T-helper 17 cell (primary cell): ENCODE data around the gene GCC1. TPM values are rescaled to one million over a fixed set of nuclear protein-coding genes. Genes with fewer than 3 reads are reported as not detected.
"Not testable (repeated sequence)": the region's sequence is repeated elsewhere in the genome, so short reads cannot be mapped to it uniquely, and the experiment has no call there.

Experiments
- ATAC-seq: fragments of 150-1000 bp; cut with Tn5 transposase; 2 replicates; pipeline ENCODE4 v1.10.0; 2021; ENCODE audit warnings: mild to moderate bottlenecking, moderate library complexity
- DNase-seq, 3 donors: peaks; one replicate each; pipeline versions ENCODE4 v3.0.0 to v3.0.0-alpha.2; 2020 to 2021
- H3K9me3 ChIP-seq: one replicate; pipeline ENCODE4 v1.7.0; 2013; ENCODE audit warnings: low read length, mild to moderate bottlenecking; ENCODE audit not compliant: control insufficient read depth, poor library complexity, severe bottlenecking
- H3K27ac Mint-ChIP-seq: one replicate; pipeline ENCODE4 v1.8.0; 2022; ENCODE audit warnings: mild to moderate bottlenecking, moderate library complexity, mixed read lengths
- H3K27me3 Mint-ChIP-seq: one replicate; pipeline ENCODE4 v1.8.0; 2022; ENCODE audit warnings: mixed read lengths
- H3K36me3 Mint-ChIP-seq: one replicate; pipeline ENCODE4 v1.8.0; 2022; ENCODE audit warnings: low read depth, mixed read lengths
- H3K4me1 Mint-ChIP-seq: one replicate; pipeline ENCODE4 v1.8.0; 2022; ENCODE audit warnings: mild to moderate bottlenecking, mixed read lengths
- H3K4me3 Mint-ChIP-seq: one replicate; pipeline ENCODE4 v1.8.0; 2022; ENCODE audit warnings: mild to moderate bottlenecking, moderate library complexity, mixed read lengths
- total RNA-seq, 4 donors: library from RNA in 2 of 4; stranded (reverse) in 2 of 4; gene quantifications; one replicate each; pipeline ENCODE4 v1.2.3 and lab custom pipeline; 2022 to 2026

The GCC1 gene
- total RNA-seq, 2 donors from 2014 or later, result 27.4 to 33.6 TPM

DNA sequence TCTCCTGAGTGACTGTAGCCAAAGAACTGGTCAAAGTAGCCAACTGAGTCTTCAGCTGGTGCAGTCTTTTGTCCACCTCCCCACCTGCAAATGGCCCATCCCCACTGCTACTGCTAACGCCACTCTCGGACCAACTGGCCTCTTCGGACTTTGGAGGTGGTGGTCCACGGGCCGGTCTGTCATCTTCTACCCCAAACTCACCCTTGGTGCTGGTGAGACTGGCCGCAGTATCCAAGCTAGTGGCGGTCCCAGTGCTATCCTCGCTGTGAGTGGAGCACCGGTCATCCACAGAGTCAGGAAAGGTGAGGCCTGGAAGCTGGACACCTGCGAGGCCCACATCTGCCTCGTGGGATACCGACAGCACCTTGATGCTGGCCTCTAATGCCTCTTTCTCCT is 750 bp downstream of the GCC1 start:
- Mint-ChIP-seq H3K36me3 (peaks cover 7% of the 10 kb centered on the region), H3K27ac (peak overlapping the region; percentile 94), H3K27me3 (no peaks in the 10 kb centered on the region), H3K4me1 (peaks cover 49% of the 10 kb centered on the region), H3K4me3 (peak overlapping the region; percentile 91)
- DNase-seq (no peak), ATAC-seq (no peak)
- H3K9me3 ChIP-seq, result no peaks in the 10 kb centered on the region

DNA sequence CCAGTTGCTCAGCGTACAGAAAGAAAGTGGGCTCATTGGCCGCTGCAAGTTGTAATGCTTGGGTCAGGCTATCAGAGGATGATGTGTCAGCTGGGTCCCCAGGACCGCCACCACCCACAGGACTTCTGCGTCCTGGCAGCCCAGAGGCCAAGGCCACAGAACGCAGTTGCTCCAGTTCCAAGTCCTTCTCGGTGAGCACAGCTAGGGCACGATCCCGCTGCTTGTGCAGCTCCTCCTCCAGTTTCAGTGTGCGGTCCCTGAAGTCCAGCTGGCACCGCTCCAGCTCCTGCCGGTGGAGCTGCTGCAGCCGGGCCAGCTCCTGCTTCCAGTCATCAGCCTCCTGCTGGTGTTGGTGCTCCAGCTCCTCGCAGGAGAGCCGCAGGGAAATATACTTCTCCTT is 3.0 kb downstream of the GCC1 start:
- Mint-ChIP-seq H3K27me3 (no peaks in the 10 kb centered on the region), H3K36me3 (peaks cover 5% of the 10 kb centered on the region), H3K27ac (peak overlapping the region; percentile 60), H3K4me3 (no peak overlapping the region), H3K4me1 (peaks cover 46% of the 10 kb centered on the region)
- H3K9me3 ChIP-seq, result no peaks in the 10 kb centered on the region
- ATAC-seq, result no peak
- DNase-seq, result no peak

DNA sequence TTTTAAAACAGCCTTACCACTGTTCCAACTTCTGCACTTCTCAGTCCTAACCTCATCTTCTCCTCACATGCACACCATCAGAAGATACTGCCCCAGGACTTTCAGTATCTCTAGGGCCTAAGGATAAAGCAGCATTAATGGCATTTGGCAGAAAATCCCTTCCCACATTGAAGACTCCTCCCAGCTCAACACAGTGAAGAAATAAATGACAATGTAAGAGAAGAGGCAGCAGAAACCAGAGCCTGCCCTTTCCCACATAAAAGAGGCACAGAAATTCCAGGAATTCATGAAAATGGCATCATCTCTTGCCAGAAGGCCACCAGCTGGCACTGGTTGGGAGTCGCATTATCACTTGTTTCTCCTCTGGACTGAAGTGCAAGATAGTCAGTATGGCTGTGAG is 3.7 kb downstream of the GCC1 start:
- DNase-seq, result no peak
- peaks cover 46% of the 10 kb centered on the region for H3K4me1 Mint-ChIP-seq
- no peak overlapping the region for H3K27ac Mint-ChIP-seq
- no peak overlapping the region for H3K4me3 Mint-ChIP-seq
- peaks cover 5% of the 10 kb centered on the region for H3K36me3 Mint-ChIP-seq
- no peaks in the 10 kb centered on the region for H3K9me3 ChIP-seq
- ATAC-seq, result no peak
- H3K27me3 Mint-ChIP-seq, result no peaks in the 10 kb centered on the region

DNA sequence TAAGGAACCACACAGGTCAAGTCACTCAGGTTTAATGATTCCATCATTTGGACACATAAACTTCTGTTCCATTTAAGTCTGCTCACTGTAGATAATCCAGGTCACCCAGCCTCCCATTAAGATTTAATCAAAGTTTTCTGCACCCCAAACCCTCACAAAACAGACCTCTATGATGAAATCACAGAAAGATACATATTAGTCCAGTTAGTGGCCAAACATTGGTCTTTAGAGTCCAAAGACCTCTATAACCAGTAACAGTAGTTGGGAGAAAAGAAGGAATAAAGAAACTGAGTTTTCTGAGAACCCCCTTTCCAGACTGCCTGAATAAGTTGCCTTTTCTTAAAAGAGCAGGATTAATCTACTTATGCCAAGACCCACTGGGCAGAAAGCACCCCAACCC is 4.8 kb downstream of the GCC1 start:
- H3K9me3 ChIP-seq, result no peaks in the 10 kb centered on the region
- H3K36me3 Mint-ChIP-seq, result peaks cover 5% of the 10 kb centered on the region
- no peak overlapping the region for H3K27ac Mint-ChIP-seq
- no peaks in the 10 kb centered on the region for H3K27me3 Mint-ChIP-seq
- no peak for ATAC-seq
- H3K4me3 Mint-ChIP-seq, result no peak overlapping the region
- peaks cover 44% of the 10 kb centered on the region for H3K4me1 Mint-ChIP-seq
- no peak for DNase-seq

DNA sequence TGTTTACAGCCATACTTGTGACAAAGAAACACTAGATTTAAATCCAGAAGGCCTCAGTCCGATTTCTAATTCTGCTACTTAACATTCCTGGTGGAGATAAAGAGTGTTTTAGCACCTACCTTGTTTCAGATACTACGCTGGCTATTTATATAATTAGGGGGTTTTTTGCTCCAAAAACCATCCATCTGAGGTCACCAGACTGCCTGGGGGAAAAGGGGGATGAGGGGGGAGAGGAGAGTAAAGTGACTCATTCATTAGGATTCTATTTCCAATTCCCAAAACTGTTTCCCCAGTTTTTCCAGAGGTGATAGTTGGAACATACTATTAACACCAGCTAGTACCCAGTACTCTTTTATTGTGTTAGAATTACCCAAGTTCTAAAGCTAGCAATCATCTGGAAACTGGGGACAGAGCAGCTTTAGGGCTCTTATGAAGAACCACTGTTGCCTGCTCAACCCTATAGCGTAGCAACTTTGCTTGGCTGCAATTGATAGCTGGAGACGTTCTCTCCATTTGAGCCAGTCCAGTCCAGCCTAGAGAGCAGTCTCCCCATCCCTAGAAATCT is 6.6 kb downstream of the GCC1 start:
- H3K27ac Mint-ChIP-seq, result no peak overlapping the region
- no peak for DNase-seq
- no peaks in the 10 kb centered on the region for H3K27me3 Mint-ChIP-seq
- H3K9me3 ChIP-seq, result no peaks in the 10 kb centered on the region
- no peak for ATAC-seq
- H3K4me3 Mint-ChIP-seq, result no peak overlapping the region
- peaks cover 39% of the 10 kb centered on the region for H3K4me1 Mint-ChIP-seq
- H3K36me3 Mint-ChIP-seq, result peaks cover 8% of the 10 kb centered on the region

DNA sequence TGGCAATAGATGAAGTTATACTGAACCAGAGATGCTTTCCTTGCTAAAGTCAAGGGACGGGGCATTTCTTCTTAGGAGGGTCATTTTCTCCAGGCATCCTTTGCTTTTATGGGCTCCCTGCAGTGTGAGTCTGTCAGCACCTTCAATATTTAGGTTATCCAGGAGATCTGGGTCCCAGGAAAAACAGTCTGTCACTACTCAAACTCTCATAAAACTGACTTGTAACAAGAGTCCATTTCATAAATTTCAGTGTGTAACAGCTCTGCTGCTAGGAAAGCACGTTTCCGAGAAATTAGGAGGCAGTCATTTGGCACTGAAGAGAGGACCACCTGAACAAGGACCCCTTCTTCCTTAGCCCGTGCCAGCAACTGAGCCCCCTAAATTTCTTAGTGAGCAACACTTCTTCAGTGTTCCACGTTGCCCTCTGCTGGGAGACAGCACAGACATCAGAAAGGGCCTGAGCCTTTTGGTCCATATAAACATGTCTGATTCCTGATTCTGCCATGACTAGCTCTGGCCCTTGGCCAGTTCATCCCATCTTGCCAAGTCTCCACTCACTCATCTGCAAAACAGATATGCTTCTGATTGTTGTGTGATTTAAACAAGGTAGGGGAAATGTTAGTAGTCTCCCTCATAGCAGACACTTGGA is 7.2 kb downstream of the GCC1 start:
- H3K27ac Mint-ChIP-seq, result no peak overlapping the region
- DNase-seq (no peak), ATAC-seq (no peak)
- peaks cover 8% of the 10 kb centered on the region for H3K36me3 Mint-ChIP-seq
- H3K4me1 Mint-ChIP-seq, result peaks cover 34% of the 10 kb centered on the region
- no peaks in the 10 kb centered on the region for H3K27me3 Mint-ChIP-seq
- H3K4me3 Mint-ChIP-seq, result no peak overlapping the region
- H3K9me3 ChIP-seq, result no peaks in the 10 kb centered on the region

DNA sequence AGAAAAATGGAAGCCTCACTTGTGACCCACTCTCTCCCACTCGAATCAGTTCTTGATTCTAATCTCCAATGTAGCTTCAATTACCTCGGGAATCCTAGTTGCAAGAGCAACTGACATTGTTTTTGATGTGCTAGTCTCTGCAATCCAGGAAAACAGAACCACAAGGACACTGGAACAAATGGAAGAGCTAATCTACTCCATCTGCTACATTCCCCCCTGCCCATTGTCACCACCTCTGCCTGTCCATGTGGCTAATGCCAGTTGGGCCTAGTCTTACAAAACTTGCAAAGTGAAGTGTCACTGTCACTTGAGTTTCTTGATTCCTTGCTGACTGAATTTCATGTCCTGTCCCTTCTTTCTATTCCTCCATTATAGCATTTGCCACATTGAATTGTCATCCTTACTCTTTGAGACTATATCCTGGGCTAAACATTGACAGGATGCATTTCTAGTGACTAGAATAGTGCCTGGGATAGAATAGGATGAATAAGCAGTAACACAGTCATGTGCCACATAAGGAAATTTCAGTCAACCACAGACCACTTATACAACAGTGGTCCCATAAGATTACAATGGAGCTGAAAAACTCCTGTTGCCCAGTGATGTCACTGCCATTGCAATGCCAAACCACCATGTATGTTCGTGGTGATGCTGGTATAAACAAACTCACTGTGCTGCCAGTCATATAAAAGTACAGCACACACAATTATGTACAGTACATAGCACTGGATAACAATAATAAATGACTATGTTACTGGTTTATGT is 13.5 kb downstream of the GCC1 start:
- peaks cover 11% of the 10 kb centered on the region for H3K36me3 Mint-ChIP-seq
- ATAC-seq, result no peak

DNA sequence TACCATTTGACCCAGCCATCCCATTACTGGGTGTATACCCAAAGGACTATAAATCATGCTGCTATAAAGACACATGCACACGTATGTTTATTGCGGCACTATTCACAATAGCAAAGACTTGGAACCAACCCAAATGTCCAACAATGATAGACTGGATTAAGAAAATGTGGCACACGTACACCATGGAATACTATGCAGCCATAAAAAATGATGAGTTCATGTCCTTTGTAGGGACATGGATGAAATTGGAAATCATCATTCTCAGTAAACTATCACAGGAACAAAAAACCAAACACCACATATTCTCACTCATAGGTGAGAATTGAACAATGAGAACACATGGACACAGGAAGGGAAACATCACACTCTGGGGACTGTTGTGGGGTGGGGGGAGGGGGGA is 17.4 kb downstream of the GCC1 start:
- not testable (repeated sequence) for H3K9me3 ChIP-seq, H3K4me3 Mint-ChIP-seq, H3K27ac Mint-ChIP-seq, DNase-seq, H3K4me1 Mint-ChIP-seq, ATAC-seq, H3K27me3 Mint-ChIP-seq
- peaks cover 14% of the 10 kb centered on the region for H3K36me3 Mint-ChIP-seq

More for the DNA sequence above, 13.5 kb downstream of the GCC1 start:
- no peaks in the 10 kb centered on the region for H3K27me3 Mint-ChIP-seq
- H3K9me3 ChIP-seq, result no peaks in the 10 kb centered on the region
- H3K27ac Mint-ChIP-seq, result no peak overlapping the region
- H3K4me1 Mint-ChIP-seq, result peaks cover 11% of the 10 kb centered on the region
- DNase-seq, result no peak
- no peak overlapping the region for H3K4me3 Mint-ChIP-seq

DNA sequence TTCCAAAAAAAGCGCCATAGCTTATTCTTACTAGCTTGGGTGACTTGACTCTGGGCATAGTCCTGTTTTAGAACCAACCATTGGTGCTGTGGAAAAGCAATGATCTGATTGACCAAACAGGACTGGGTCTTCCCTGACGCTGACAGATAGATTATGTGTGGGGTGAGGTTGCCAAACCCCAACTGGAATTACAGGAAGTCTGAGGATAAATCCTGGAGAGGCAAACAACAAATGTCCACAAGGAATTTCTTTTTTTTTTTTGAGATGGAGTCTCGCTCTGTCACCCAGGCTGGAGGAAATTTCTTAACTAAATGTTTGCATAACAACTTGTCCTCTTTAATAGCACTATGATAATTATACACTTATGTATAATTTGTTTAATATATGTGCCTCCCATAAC is 19.2 kb downstream of the GCC1 start:
- no peaks in the 10 kb centered on the region for H3K4me1 Mint-ChIP-seq
- H3K4me3 Mint-ChIP-seq, result no peak overlapping the region
- H3K27me3 Mint-ChIP-seq, result no peaks in the 10 kb centered on the region
- ATAC-seq (no peak), DNase-seq (no peak)
- peaks cover 9% of the 10 kb centered on the region for H3K36me3 Mint-ChIP-seq
- H3K9me3 ChIP-seq, result no peaks in the 10 kb centered on the region
- H3K27ac Mint-ChIP-seq, result no peak overlapping the region

DNA sequence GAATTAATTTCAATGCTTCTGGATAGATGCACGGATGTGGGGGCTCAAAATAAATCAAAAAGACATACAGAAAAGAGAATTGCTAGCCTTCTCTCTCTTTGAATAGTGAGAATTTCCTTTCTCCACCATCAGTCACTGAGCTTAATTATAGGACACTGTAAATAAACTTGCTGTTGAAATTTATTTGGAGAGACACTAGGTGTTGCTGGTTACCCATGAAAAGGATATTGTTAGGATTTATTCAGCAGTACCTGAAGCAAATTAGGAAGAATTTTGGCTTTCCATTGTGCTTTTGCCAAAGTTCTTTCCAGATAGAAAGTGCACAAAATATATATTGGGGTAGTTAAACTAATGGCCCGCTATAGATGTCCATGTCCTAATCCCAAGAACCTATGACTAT is 27.6 kb downstream of the GCC1 start:
- no peaks in the 10 kb centered on the region for H3K9me3 ChIP-seq
- H3K27me3 Mint-ChIP-seq, result no peaks in the 10 kb centered on the region
- no peak overlapping the region for H3K27ac Mint-ChIP-seq
- no peaks in the 10 kb centered on the region for H3K4me1 Mint-ChIP-seq
- DNase-seq, result no peak
- no peak for ATAC-seq
- H3K36me3 Mint-ChIP-seq, result no peaks in the 10 kb centered on the region
- H3K4me3 Mint-ChIP-seq, result no peak overlapping the region

DNA sequence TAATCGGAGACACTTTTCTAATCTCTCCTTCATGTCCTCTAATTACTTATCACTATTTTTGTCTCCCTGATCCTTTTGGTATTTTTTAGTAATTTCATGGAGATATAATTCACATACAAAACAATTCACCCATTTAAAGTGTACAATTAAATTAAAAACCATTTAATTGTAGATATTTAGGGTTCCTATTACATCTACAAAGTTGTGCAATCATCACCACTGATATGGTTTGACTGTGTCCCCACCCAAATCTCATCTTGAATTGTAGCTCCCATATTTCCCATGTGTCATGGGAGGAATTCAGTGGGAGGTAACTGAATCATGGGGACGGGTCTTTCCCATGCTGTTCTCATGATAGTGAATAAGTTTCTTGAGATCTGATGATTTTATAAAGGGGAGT is 29.0 kb downstream of the GCC1 start:
- Mint-ChIP-seq H3K27ac (no peak overlapping the region), H3K4me1 (no peaks in the 10 kb centered on the region), H3K4me3 (no peak overlapping the region), H3K27me3 (no peaks in the 10 kb centered on the region), H3K36me3 (no peaks in the 10 kb centered on the region)
- ATAC-seq (no peak), DNase-seq (no peak)
- H3K9me3 ChIP-seq, result no peaks in the 10 kb centered on the region

DNA sequence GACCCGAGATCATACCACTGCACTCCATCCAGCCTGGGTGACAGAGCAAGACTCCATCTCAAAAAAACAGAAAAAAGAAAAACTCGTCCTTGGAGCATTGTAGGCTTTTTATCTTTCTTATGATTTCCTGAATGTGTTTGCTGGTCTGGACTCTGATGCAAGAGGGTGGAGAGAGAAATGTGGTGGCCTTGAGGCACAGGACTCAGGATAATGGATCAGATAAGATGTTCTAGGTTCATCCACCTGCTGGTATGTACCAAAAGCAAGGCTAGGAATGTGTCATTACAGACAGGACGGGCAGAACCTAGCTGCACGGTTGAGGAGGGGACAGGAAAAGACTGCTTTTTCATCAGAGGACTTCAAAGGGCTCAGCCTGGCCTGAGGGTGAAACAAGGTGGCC is 33.5 kb downstream of the GCC1 start:
- DNase-seq, result no peak
- H3K9me3 ChIP-seq, result no peaks in the 10 kb centered on the region
- Mint-ChIP-seq H3K4me3 (no peak overlapping the region), H3K27ac (no peak overlapping the region), H3K4me1 (no peaks in the 10 kb centered on the region), H3K27me3 (no peaks in the 10 kb centered on the region), H3K36me3 (no peaks in the 10 kb centered on the region)
- no peak for ATAC-seq

DNA sequence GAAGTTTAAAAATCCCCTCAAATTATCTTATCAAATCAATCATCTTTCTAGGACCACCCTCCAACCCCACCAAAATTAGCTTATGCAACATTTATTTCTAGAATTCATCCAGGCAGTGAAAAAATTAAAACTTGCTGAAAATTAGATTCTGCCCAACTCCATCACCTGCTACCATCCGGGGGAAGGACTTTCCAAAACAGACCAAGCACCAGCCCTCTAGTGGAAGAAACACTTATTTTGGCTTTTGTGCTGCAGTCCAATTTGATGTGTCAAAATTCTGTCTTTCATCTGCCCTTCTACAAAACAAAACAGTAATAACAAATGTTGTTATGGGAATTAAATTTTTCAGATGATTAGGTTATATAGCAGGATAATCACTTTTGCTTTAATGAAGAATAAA is 35.1 kb downstream of the GCC1 start:
- H3K36me3 Mint-ChIP-seq, result no peaks in the 10 kb centered on the region
- H3K4me1 Mint-ChIP-seq, result no peaks in the 10 kb centered on the region
- no peak overlapping the region for H3K27ac Mint-ChIP-seq
- no peaks in the 10 kb centered on the region for H3K9me3 ChIP-seq
- no peaks in the 10 kb centered on the region for H3K27me3 Mint-ChIP-seq
- DNase-seq, result no peak
- ATAC-seq, result no peak
- no peak overlapping the region for H3K4me3 Mint-ChIP-seq

DNA sequence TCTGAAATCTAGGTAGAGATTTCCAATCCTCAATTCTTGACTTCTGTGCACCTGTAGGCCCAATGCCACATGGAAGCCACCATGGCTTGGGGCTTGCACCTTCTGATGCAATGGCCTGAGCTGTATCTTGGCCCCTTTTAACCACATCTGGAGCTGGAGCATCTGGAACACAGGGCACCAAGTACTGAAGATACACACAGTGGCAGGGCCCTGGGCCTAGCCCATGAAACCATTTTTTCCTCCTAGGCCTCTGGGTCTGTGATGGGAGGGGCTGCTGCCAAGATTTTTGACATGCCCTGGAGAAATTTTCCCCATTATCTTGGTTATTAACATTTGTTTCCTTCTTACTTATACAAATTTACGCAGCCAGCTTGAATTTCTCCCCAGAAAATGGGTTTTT is 39.1 kb downstream of the GCC1 start:
- no peaks in the 10 kb centered on the region for H3K36me3 Mint-ChIP-seq
- peaks cover 5% of the 10 kb centered on the region for H3K27me3 Mint-ChIP-seq
- ATAC-seq (no peak), DNase-seq (no peak)
- H3K9me3 ChIP-seq, result no peaks in the 10 kb centered on the region
- H3K27ac Mint-ChIP-seq, result no peak overlapping the region
- H3K4me3 Mint-ChIP-seq, result no peak overlapping the region
- no peaks in the 10 kb centered on the region for H3K4me1 Mint-ChIP-seq
